ENCODE data around the gene TRIM41.
"Not testable (repeated sequence)": the region's sequence is repeated elsewhere in the genome, so short reads cannot be mapped to it uniquely, and the experiment has no call there.

Gene TRIM41

GRCh38 chr5:181283347-181283746 is 60.3 kb downstream of the TRIM41 start:
- Mint-ChIP-seq H3K36me3 (ENCODE audit: low read depth) (no peaks in the 10 kb centered on the region), H3K4me3 (no peak overlapping the region), H3K4me1 (ENCODE audit: low read depth) (no peaks in the 10 kb centered on the region), H3K27ac (no peak overlapping the region), H3K27me3 (no peaks in the 10 kb centered on the region), H3K9me3 (no peaks in the 10 kb centered on the region)
- DNase-seq = no peak

DNA sequence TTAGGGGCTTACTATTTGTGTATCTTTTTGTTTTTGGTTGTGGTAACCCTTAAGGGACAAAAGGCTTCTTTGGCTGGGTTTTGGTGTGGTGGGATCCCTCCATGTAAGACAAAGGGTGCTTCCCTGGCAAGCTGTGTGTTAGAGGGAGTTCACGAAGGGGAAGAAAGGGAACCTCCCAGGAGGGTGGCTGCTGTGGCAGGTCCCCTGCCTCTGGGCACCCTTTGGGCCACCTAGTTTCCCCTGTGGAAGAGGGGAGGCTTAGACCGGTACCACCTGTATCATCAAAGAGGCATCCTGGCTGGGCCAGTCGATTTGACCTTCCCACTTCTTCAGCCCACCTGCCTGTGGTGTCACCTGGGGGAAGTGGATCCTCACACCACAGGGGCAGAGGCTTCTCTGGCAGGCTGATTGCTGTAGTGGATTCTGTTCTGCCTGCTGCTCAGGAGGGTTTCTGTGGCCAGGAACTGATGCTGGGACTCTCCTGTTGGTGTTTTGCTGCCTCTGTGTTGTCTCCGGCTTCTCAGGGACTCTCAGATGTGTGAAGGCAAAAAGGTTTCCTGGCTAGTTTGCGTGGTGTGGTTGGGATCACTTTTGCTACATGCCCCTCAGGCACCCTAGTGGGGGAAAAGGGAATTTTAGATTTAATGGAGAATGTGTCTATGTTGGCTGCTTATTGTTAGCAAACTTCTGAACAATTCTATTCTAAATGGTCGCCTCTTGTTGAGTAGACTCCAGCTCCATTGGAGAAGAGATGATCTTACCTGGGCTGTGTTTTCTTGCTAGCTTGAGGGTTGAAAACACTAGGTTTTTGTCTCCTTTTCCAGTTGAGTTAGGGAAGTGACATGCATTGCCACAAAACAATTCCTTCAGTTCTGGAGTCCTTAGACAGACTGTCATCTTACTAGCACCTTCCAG is 61.0 kb downstream of the TRIM41 start:
- H3K9me3 Mint-ChIP-seq; H3K4me1 Mint-ChIP-seq (ENCODE audit: low read depth); H3K27me3 Mint-ChIP-seq; H3K4me3 Mint-ChIP-seq; DNase-seq; H3K36me3 Mint-ChIP-seq (ENCODE audit: low read depth); H3K27ac Mint-ChIP-seq: not testable (repeated sequence)
